ENCODE data around the gene KRTAP1-4.
"Not testable (repeated sequence)": the region's sequence is repeated elsewhere in the genome, so short reads cannot be mapped to it uniquely, and the experiment has no call there.

The KRTAP1-4 gene, protein sequence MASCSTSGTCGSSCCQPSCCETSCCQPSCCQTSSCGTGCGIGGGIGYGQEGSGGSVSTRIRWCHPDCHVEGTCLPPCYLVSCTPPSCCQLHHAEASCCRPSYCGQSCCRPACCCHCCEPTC

DNA sequence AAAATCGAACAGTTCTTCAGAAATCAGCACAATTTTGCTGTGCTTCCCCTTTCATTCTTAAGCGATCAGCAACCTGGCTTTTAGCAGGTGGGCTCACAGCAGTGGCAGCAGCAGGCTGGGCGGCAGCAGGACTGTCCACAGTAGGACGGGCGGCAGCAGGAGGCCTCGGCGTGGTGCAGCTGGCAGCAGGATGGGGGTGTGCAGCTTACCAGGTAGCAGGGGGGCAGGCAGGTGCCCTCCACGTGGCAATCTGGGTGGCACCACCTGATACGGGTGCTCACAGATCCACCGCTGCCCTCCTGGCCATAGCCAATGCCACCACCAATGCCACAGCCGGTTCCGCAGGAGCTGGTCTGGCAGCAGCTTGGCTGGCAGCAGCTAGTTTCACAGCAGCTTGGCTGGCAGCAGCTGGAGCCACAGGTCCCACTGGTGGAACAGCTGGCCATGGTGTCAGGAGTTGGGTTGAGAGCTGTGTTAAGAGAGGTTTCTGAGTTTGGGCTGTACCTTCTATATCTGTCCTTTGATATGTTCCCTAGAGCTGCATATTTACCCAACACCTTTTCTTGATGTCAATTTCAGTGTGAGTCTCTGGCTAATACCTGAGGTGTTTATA is at the start of gene KRTAP1-4:
TSS of gene KRTAP1-4 (minus strand) at position 563 of the 613 bp plus-strand sequence. CDS start at position 446, 117 bp downstream.
- no peak for DNase-seq (ENCODE audit: low read depth)

DNA sequence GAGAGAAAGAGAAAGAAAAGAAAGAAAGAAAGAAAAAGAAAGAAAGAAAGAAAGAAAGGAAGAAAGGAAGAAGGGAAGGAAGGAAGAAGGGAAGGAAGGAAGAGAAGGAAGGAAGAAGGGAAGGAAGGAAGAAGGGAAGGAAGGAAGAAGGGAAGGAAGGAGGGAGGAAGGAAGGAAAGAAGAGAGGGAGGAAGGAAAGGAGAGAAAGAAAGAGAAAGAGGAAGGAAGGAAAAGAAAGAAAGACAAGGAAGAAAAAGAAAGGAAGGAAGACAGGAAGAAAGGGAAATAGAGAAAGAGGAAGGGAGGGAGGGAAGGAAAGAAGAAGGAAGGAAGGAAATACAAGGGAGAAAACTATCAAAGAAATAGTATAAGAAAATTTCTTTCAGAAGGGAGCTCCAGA is 46.8 kb upstream of the KRTAP1-4 start:
- no peak for DNase-seq (ENCODE audit: low read depth)

GRCh38 chr17:41073676-41074075 is 43.7 kb upstream of the KRTAP1-4 start:
- no peak for DNase-seq (ENCODE audit: low read depth)

DNA sequence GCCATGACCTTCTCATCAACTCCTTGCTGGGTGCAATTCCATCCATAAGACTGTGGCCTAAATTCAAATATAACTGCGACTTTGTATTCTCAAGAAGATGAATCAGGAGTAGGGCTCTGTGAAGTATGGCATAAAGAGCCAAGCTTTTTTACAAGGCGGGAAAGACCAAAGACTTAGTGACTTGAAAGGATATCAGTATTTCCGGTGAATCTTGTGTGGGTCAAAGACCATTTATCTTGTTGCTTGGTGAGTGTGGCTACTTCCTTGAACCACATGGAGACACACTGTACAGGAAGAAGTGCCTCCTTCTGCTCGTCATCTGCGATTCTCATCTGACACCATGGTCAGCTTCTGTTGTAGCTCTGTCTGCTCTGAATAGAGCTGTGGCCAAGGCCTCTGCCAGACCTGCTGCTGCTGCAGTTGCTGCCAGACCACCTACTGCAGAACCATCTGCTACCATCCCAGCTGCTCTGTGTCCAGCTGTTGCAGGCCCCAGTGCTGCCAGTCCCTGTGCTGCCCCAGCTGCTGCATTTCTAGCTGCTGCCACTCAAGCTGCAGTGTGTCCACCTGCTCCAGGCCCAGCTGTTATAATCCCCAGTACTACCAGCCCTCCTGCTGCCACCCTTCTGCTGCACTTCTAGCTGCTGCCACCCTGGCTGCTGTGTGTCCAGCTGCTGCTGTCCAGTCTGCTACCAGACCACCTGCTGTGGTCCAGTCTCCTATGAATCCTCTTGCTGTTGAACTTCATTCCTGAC is 41.8 kb upstream of the KRTAP1-4 start:
- no peak for DNase-seq (ENCODE audit: low read depth)

DNA sequence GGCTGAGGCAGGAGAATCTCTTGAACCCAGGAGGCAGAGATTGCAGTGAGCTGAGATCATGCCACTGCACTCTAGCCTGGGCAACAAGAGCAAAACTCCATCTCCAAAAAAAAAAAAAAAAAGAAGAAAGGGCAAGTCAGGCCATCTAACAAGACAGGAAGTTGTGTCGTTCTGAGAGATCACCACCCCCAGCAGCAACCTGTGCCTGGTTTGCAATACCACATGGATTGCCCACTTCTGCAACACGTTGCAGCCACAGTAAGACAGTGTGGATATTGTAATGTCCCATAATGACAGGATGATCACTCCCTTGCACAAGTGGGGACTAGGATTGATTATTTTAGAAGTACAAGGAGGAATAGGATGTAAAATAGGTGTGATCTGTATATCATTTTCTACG is 39.0 kb upstream of the KRTAP1-4 start:
- no peak for DNase-seq (ENCODE audit: low read depth)

DNA sequence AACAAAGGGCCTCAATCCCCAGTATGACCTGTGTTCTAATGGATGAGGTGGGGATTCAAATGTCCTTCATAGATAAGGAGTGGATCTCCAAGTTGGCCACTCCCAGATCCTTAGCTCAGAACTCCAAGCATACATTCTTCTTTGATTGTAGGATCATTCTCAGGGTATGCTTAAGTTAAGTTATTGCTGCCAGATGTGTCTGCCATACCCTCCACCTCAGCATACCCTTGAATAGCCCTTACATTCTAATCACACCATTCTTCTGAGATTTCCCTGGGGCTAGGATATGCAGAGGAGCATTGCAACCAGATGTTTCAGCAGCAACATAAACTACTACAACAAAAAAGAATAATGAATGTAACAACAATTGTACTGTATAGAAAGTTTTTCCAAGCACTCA is 37.3 kb upstream of the KRTAP1-4 start:
- no peak for DNase-seq (ENCODE audit: low read depth)

DNA sequence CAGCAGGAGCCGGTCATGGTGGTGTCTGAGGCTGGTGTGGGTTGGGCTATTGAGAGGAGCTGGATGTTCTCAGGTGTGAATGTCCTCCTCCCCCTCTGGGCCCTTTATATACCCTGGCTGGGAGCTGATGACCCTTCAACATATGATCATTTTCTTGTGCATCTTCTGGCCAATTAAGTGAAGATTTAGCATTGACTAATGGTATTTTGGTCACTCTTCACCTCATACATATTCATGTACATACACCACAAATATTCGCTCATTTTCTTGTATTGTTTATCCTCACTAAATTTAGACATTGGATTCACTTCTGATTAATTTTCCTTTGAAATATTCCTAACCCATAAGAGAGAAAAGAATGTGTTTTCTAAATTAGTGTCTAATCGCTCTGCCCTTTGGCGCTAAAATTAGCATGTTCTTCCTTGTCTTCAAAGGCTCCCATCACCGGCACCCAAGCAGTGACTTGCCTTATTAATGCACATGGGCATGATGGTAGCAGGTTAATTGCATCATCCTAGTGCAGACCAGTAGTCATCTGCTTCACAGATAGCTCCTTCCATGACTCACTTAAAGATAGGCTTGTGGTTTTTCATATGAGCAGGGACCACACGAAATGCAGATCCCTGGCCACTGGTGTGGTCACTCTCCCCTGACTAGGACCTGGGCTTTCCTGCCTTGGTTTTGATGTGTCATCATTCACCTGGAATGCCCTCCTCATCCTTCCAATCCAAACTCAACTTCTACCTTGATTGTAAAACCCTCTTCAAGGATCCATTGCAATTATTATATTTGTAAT is 36.0 kb upstream of the KRTAP1-4 start, which contains the start of gene KRTAP2-4:
TSS of gene KRTAP2-4 (minus strand) at position 51 of the 796 bp plus-strand sequence. CDS start at position 17, 34 bp downstream.
- peak; percentile 52 for DNase-seq (ENCODE audit: low read depth)

GRCh38 chr17:41065016-41065689 is 35.2 kb upstream of the KRTAP1-4 start:
- DNase-seq (ENCODE audit: low read depth), result not testable (repeated sequence)

GRCh38 chr17:41064301-41064700 is 34.3 kb upstream of the KRTAP1-4 start:
- DNase-seq (ENCODE audit: low read depth), result no peak

GRCh38 chr17:41063449-41063848 is 33.5 kb upstream of the KRTAP1-4 start:
- DNase-seq (ENCODE audit: low read depth), result no peak

GRCh38 chr17:41061964-41062363 is 32.0 kb upstream of the KRTAP1-4 start:
- DNase-seq (ENCODE audit: low read depth), result no peak

DNA sequence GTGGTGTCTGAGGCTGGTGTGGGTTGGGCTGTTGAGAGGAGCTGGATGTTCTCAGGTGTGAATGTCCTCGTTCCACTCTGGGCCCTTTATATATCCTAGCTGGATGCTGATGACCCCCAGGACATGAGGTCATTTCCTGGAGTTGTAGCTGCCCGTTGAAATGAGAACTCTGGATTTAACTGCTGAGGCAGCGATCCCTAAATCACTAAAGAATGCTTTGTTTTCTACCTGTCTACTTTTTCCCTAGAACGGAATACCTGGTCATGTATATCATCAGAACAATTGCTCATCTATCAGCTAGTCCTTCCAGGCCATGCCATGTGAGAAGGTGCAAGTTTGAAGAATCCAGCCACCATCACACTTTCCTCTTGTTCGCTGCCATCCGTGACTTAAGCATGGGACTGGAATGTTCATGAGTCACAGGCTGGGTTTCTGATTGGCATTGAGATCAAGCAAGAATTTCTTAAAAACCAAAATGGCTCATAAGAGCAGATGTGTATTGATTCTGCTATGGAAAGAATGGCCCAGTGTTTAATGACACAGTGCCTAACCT is 30.1 kb upstream of the KRTAP1-4 start, which contains the start of gene KRTAP2-3:
TSS of gene KRTAP2-3 (minus strand) at position 63 of the 553 bp plus-strand sequence. CDS start 64 bp downstream, outside the sequence.
- no peak for DNase-seq (ENCODE audit: low read depth)

DNA sequence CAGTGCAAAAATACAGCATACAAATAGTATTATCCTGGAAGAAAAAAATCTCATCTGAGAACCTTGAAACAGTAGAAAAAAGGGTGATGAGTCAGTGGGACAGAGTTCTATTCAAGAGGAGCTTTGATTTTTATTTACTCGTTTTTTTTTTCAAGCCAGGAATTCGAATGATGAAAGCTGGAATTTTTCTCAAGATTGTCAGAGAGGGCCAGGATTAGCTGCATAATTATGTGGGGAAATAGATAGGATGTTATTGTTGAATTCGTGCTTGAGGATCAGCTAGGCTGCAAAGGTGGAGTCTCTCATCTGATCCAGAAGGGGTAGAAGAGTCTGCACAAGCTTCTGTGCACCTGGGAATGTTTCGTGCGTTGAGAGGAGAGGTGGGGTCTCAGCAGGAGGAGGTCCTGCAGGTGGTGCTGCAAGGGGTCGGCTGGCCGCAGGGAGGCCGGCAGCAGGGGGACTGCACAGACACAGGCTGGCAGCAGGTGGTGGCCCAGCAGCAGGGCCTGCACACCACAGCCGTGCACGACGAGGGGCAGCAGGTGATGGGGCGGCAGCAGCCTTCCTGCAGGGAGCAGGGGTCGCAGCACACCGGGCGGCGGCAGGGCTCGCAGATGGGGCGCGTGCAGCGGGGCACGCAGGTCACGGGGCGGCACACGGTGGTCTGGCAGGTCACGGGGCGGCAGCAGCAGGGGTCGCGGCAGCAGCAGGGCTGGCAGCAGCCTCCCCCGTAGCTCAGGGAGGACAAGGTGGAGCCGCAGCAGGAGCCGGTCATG is 29.5 kb upstream of the KRTAP1-4 start:
- DNase-seq (ENCODE audit: low read depth), result not testable (repeated sequence)

GRCh38 chr17:41058741-41059140 is 28.7 kb upstream of the KRTAP1-4 start:
- DNase-seq (ENCODE audit: low read depth), result no peak

DNA sequence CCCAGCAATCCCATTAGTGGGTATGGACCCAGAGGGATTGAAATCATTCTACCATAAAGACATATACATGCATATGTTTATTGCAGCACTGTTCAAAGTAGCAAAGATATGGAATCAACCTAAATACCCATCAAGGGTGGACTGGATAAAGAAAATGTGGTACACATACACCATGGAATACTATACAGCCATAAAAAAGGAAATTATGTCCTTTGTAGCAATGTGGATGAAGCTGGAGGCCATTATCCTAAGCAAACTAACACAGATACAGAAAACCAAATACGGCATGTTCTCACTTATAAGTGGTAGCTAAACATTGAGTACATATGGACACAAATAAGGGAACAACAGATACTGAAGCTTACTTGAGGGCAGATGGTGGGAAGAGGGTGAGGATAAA is 27.6 kb upstream of the KRTAP1-4 start:
- no peak for DNase-seq (ENCODE audit: low read depth)

GRCh38 chr17:41055130-41055529 is 25.1 kb upstream of the KRTAP1-4 start, which contains the start of gene KRTAP2-2:
Gene KRTAP2-2, minus strand, starts transcription at chr17:41055230. Its CDS starts 19 bp downstream, at chr17:41055211.
- DNase-seq (ENCODE audit: low read depth), result not testable (repeated sequence)

DNA sequence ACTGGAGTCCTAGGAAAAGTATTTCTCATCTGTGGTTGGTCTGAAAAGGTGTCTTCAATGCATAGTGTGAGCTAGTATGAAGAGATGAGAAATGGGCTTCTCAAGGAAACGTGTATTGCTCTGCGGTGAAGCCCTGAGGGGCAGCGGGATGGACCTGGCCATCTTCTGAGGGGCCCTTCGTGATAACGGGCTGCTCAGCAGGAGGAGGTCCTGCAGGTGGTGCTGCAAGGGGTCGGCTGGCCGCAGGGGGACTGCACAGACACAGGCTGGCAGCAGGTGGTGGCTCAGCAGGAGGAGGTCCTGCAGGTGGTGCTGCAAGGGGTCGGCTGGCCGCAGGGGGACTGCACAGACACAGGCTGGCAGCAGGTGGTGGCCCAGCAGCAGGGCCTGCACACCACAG is 24.6 kb upstream of the KRTAP1-4 start:
- DNase-seq (ENCODE audit: low read depth), result not testable (repeated sequence)

GRCh38 chr17:41054025-41054424 is 24.0 kb upstream of the KRTAP1-4 start:
- DNase-seq (ENCODE audit: low read depth), result no peak

DNA sequence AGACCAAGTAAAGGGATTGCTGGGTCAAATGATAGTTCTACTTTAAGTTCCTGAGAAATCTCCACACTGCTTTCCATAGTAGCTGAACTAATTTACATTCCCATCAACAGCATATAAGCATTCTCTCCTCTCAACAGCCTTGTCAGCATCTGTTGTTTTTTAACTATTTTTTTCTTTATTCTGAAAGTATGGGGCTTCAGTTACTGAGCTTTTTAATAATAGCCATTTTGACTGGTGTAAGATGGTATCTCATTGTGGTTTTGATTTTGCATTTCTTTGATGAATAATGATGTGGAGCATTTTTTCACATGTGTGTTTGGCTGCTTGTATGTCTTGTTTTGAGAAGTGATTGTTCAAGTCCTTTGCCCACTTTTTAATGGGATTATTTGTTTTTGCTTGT is 22.6 kb upstream of the KRTAP1-4 start:
- DNase-seq (ENCODE audit: low read depth), result no peak

DNA sequence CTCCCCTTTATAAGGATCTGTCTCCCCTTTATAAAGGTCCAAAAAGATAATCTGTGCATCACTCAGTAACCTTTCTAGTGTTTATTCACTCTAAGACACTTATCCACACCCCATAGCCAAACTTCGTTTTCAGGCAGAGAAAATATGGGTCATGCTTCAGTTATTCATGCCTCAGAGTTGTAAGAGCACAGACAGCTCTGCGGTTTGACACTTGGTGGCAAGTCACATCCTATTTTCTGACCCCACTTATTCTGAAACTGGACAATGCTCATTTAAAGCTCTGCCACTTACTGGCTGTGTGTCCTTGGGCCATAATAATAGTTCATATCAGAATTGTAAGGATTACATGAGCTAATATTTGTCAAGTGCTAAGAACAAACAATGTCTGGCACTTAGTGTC is 19.1 kb upstream of the KRTAP1-4 start:
- no peak for DNase-seq (ENCODE audit: low read depth)
